HG02798 (cell line): ENCODE measurements around the gene DENND2A.
"Not testable (repeated sequence)": the region's sequence is repeated elsewhere in the genome, so short reads cannot be mapped to it uniquely, and the experiment has no call there.

ENCODE experiments used
- ATAC-seq: cut with Tn5 transposase; IDR thresholded peaks from one replicate; pipeline ENCODE4 v1.9.1; 2021; ENCODE audit warnings: mild to moderate bottlenecking; ENCODE audit not compliant: unreplicated experiment, poor library complexity

Gene DENND2A

DNA sequence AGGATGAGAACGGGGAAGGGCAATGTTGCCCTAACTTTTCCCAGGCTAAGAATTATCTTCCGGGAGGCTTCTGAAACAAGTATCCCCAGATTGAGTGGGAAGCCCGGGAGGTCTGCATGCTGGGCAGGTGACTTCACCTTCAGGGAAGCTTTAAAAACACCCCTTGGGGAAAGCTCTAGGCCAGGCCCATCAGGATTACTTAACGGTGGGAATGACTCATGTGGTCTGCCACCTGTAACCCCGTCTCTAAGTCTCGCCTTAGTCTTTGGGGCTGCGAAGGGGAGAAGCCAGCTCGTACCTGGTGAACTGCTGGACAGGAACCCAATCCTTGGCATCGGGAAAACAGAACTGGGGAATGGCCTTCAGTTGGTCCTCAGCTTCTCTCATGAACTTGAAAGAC, 81.2 kb downstream of the DENND2A start:
- no peak for ATAC-seq

- no peak for ATAC-seq
Observed at GRCh38 chr7:140557809-140558518, 82.6 kb downstream of the DENND2A start.

DNA sequence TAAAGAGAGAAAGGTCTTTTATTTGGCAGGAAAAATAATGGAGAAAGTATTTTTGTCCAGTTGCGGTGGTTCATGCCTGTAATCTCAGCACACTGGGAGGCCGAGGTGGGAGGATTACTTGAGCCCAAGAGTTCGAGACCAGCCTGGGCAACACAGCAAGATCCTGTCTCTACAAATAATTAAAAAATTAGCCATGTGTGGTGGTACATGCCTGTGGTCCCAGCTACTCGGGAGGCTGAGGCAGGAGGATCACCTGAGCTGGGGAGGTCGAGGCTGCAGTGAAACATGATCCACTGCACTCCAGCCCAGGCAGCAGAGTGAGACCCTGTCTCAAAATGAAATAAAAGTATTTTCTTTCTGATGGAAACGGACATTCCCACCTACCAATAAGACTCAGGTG, 83.5 kb downstream of the DENND2A start:
- no peak for ATAC-seq

DNA sequence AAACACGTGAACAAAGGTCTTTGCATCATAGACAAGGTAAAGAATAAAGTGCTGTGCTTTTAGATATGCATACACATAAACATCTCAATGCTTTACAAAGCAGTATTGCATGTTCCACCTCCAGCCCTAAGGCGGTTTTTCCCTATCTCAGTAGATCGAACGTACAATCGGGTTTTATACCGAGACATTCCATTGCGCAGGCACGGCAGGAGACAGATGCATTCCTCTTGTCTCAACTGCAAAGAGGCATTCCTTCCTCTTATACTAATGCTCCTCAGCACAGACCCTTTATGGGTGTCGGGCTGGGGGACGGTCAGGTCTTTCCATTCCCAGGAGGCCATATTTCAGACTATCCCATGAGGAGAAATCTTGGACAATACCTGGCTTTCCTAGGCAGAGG, 87.4 kb downstream of the DENND2A start:
- ATAC-seq: not testable (repeated sequence)

DNA sequence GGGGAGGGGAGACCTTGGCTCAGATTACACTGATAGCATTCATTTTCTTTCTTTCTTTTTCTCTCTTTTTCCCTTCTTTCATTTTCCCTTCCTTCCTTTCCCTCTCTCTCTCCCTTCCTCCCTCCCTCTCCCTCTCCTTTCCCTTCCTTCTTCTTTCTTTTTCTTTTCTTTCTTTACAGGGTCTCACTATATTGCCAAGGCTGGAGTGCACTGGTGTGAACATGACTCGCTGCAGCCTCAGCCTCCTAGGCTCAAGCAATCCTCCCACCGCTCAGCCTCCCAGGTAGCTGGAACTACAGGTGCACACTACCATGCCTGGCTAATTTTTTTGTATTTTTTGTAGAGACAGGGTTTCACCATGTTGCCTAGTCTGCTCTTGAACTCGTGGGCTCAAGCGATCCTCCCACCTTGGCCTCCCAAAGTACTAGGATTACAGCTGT, 88.4 kb downstream of the DENND2A start:
- no peak for ATAC-seq

- ATAC-seq: no peak
Observed at GRCh38 chr7:140551355-140552239, 89.0 kb downstream of the DENND2A start.

DNA sequence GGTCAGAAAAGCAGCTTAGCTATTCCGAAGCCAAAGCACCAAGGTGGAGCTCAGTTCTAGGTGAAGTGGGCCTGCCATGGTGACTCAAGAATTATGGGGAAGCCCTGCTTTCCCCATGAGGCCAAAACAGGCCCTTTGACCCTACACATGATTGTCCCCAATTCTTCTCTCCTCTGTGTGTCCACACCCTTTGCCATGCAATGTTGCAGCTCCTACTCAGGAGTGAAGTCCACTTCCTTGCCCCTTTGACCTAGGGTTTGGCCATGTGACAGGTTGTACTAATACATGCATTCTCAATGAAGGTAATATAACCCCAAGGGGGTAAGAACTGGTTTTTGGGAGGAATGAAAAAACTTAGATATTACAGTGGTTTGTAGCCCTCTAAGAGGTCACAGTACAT, 93.7 kb downstream of the DENND2A start:
- ATAC-seq: no peak

- ATAC-seq: no peak
Observed at GRCh38 chr7:140544388-140544826, 96.2 kb downstream of the DENND2A start.

DNA sequence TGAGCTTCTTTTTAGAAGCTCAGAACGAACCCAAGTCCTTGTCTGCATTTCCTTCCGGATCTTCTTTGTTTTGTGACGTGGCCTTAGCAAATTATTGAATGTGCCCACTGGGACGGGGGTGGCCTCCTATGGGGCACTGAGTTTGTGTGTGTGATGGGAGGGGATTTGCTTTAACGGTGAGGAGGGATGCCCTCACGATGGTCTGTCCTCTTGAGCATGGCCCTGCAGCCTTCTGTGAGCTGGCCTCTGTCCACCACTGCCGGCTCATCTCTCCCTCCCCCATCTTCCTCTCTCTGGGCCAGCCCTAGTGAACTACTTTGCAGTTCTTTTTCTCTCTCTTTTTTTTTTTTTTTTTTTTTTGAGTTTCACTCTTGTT, 98.4 kb downstream of the DENND2A start:
- ATAC-seq: no peak

- no peak for ATAC-seq
Observed at GRCh38 chr7:140541513-140542227, 98.9 kb downstream of the DENND2A start.

GRCh38 chr7:140541176-140541512, 99.5 kb downstream of the DENND2A start:
- ATAC-seq: no peak

DNA sequence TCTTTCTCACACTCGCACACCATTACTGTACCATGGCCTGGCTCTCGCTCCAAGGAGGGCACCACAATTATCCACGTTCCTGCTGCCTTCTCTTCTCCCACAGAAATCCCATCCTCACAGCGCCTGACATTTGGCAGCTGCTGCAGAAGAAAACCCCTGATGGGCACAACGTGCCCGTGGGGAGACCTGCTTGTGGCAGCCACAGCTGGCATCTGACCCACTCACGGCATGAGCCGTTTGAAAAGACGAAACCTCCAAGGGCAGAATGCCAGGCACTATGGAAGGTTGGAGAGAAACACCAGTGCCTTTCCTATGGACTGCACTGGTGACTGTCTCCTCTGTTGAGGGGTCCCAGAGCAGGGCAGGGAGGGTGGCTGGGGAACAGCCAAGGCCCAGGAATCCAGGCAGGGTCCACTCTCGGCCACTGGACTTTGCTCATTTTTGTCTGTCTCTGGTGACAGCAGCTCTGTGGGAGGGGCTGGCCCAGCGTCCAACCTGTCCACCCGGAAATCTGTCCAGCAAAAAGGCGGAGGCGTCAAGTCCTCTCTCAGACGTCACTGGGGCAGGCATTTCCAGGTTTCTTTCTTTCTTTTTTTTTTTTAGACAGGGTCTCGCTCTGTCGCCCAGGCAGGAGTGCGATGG, 100.4 kb downstream of the DENND2A start:
- ATAC-seq: no peak

DNA sequence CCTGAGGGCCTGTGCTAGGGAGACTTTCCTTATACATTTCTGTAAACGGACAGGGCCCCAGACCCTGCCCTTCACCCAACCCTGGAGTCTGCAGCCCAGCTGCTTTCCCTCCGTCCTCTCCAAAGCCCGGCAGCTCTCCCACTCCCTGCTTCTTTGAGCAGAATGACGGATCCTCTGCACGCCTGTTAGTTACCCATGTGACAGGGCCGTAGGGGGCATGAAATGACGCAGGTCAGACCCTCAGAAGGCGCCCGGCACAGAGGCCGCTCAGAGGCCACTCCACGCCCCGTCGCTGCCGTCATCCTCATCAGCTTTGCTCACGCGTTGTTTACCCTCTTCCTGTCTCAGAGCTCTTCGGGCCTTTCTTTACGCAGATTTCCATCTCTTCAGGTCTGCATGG, 101.2 kb downstream of the DENND2A start:
- ATAC-seq: no peak

- no peak for ATAC-seq
Observed at GRCh38 chr7:140537750-140538482, 102.7 kb downstream of the DENND2A start.

GRCh38 chr7:140534743-140535142, 105.9 kb downstream of the DENND2A start:
- ATAC-seq: no peak

- no peak for ATAC-seq
Observed at GRCh38 chr7:140533394-140533872, 107.2 kb downstream of the DENND2A start.

- ATAC-seq: not testable (repeated sequence)
Observed at GRCh38 chr7:140529428-140529827, 111.2 kb downstream of the DENND2A start.

DNA sequence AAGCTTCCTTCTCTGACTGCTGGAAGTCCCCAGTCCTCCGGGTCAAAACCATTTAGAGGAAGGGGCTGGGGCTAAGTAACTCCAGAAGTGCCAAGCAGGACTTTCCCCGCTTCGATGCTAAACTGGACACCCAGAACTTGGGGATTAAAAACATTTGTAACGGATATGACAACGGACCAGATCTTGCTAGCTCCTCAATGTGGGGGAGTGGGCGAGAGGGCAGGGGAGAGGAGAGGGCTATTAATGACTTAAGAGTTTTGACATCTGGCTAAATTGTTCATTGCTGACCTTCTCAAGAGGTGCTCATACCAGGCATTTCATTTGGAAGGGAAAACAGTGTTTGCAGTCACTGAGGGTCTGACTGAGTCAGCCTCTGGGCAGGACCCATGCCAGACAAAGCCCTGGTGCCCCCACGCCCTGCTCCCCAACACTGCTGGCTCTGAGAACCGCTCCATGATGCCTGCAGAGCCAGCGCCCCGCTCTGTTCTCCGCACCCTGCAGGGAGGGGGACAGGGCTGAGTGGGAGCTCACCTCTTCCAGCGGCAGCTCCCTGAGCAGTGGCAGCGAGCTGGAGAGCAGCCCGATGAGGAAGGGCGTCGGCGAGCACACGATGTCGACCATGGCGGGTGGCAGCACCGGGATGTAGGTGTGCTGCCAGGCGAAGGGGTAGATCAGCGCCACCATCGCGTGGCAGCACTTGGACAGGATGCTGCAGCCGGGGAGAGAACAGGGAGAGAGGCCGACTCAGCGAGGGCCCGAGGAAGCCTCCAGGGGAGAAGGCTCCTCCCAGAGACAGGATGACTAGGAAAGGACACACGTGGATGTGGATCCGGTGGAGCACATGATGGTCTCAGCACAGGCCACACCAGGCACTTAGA, 113.6 kb downstream of the DENND2A start:
- ATAC-seq: no peak

DNA sequence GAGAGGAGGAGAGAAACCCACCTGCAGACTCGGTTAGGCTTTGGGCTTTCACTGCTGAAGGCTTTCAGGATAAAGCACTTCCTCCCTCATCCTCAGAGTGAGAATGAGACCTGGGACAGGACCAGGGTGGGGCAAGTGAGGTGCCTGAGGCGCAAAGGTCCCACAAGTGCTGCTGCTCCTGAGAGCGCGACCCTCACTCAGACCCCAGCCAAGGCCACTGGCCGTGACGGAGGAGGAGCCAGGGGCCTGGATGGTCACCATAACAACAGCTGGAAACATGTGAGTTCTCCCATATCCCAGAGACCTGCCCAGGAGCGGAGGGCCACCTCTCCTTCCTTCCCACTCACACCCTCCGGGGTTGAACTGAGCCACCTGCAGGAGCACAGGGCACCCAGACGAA, 114.4 kb downstream of the DENND2A start:
- ATAC-seq: no peak
